ENCODE results near the gene ADM.

Gene ADM

DNA sequence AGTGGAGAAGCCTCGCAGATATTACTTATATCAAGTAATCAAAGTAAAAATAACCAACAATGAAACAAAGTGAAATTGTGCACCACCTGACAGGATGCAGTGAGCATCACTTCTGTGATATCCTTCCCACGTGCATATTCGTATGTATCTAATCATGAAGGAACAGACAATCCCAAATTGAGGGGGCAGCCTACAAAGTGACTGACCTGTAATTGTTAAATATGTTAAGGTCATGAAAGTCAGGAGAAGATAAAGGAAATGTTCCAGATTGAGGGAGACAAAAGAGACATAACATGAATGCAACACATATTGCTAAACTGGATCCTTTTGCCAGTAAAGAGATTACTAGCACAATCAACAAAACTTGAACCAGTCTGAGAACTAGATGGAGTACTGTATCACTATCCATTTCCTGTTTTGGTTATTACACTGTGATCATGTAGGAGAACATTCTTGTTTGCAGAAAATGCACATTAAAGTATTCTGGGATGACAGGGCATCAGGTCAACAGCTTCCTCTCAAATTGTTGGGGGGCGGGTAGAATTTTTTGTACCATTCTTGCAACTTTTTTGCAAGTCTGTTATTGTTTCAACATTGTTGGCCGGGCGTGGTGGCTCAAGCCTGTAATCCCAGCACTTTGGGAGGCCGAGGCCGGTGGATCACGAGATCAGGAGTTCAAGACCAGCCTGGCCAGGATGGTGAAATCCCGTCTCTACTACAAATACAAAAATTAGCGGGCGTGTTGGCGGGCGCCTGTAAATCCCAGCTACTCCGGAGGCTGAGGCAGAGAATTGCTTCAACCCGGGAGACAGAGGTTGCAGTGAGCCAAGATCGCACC, 12.9 kb upstream of the ADM start:
- DNase-seq, result no peak

DNA sequence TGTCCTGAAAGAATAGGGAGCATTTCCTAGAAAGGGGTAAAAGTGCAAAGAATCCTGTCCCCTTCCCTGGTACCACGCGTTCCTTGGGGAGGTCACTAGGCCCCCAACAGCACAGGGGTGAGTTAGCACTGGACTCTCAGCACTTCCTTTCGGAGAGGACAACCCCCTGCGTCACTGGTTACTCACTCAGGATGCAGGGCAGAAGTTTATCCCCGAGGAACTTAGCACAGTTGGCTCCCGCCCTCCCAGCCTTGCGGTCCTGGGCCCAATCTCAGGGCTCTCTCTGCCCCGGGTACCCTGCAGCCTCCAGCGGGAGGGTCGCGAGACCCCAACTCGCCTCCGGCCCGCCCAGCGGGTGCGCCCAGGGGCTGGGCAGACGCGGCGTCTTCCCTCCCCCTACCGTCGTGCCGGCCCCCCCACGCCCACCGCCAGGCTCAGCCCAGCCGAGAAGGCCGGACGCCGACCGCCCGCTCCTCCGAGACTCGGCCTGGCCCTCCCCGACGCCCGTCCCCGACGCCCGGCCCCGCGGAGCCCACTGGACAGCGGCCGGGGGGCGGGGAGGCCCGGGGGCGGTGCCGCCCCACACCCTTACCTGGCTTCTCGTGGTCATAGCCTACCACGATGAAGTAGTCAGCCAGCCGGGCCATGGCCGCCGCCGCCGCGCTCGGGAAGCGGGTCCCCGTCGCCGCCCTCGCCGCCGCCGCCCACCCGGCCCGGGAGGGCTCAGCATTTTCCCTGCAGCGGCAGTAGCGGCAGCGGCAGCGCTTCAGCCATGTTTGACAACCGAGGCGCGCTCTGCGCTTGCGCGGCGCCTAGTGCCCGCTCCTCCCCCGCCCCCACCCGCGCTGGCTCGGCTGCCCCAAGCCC, 11.2 kb upstream of the ADM start, which contains the start of gene SBF2:
Gene SBF2, minus strand, starts transcription at position 797 of the 867 bp plus-strand sequence. Its CDS starts 150 bp downstream, at position 647.
- DNase-seq, result peak; percentile 69

DNA sequence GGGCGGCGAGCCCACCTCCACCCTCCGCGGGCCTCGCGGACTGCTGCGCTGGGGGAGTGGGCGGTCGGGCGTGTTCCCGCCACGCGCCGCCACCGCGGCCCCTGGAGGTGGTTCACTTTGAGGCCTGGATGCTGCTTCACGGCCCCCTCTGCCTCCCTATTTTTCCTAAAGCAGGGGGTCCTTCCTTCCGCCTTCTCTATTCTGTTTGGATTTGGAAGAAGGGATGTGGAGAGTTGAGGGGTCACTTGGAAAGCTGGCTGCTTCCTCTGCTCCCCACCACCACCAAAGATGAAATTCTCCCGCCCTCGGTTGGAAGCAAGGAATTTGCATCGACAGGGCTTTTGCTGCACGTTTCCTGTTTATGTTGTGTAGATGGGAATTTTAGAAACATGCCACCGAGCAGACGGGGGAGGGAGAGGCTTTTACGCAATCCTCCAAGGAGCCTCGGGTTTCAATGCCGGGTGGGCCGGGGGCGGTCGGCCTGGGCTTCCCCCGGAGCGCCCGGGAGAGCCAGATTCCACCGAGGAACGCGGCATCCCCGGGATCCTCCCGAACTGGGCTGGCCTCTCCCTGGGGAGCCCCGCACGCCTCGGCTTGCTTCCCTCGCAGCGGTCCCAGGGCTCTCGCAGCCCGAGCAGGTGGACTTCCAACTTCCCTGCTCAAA, 10.5 kb upstream of the ADM start:
- DNase-seq, result no peak

DNA sequence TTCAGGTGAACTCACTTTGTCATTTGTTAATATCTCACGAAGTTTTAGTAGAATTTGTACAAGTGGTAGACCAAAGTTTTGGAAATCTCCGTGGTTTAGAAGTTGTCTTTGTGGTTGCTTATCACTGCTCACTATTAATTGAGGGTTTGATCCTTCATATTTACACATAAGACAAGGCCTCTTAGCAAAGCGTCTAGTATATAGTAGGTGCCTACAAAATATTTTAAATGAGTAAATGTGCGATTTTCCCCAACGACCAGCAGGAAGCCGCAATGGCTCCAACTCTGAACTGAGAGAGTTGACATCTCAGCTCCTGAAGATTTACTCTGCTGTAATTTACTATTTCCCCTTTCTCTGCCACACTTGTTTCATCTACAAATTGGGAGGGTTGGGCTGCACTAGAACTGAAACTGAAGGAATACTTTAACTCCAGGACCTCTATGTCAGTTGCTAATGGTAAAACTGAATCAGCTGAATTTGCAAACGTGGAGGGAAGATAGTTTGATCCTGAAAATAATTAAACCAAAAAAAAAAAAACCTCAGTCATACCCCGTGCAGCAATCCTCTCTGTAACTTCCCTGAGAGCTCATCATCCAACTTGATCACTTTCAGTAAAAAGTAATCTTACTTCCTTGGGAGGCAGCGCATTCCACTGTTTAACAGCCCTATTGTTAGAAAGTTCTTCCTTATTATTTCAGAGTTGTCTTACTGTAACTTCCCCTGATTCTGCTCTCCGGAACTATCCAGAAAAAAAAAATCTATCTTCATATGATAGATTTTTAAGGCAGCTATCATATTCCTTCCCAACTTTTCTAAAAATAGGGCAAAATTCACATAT, 9.6 kb upstream of the ADM start:
- no peak for DNase-seq

DNA sequence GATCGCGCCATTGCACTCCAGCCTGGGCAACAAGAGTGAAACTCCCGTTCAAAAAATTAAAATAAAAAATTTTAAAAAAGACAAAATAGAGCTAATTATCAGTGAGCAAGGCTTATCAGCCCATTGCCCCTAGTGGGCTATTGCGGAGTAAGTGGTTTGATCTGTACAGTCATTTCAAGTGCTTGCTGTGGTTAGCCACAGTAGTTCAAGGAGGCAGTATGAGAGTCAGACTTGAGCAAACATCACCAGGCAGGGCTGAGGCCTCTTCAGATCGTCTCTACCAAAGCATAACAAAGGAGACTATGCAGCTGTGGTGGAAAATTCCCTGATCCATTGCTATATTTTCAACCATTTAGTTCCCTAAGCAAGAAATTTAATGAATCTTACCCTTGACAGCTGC, 6.5 kb upstream of the ADM start:
- DNase-seq, result no peak

DNA sequence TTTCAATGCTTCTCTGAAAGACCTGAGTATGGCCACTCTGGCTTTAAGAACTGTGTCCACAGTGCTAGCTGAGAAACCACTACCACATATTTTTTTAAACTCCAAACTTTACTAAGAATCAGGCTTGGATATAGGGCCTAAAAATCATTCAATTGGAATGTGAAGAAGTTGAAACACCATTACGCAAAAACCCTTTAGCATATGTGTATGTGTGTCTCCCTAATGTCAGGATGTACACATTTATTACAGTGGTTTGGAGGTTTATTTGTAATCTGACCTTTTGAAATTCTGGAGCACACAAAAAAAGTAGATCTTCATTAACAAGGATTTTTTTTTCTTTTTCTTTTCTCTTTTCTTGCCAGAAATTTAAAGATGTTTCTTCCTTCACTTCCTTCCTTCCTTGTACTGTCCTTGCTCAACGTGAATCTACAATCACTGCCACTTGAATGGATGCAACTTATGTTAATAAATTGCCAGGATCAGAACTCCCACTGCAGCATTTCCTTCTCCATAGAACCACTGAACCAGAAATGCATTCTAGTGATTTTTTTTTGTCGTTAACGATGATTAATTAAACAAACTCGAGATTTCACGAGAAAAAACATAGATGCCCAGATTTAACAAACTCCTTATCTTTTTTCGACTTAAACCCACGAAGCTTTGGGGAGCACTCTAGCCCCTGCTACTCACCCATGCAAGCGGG, 3.1 kb upstream of the ADM start:
- DNase-seq, result no peak

DNA sequence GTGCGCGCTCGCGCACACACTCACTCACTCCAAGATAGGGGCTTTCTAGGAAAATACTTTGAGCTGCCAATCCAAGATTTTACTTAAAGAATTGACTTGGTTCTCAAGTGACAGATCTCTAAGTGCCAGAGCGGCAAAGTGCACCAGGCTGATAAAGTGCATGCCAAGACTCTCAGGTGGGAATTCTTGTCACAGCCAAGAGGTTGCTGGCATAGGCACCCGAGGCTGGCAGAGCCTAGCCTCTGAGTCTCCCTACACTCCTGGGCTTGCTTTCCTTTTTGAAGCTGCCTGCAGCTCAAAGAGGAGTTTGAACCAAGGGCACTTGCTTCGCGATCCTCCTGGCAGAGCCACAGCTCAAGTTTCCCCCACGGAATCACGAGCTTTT, 2.5 kb upstream of the ADM start:
- DNase-seq, result no peak

DNA sequence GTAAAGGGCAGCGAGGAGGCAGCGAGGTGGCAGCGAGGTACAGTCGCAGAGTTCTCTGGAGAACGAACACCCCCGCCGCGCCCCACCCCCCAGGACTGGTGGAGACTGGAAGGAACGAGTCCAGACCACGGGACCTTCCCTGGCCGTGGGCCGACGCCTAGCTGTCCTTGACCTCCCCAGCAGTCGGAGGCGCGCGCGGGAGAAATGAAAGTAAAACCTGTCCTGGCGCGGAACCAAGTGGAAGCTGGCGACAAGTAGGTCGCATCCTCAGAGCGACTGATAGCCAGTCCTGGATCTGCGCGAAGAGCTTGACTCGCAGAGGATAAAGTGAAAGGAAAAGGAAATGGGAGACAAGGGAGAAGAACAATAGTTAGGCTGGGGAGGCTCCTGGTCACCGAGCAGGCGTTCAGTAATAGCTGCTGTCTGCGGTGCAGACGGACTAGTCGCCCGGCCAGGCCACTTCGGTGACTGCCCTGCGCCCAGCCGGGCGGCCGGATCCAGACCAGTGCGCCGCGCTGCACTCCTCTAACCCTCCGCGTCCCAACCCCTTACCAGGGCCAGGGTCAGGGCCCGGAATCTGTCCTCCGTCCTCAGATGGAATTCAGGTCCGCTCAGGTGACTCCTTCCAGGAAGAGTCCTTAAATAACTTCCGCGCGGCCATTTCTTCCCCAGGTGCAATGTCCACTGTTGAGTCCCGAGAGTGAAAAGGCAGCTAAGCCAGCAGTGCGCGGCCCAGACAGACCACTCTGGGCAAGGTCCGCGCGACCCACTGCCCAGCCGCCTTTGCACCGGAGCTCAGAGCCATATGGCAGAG, 1.9 kb upstream of the ADM start:
- DNase-seq, result peak; percentile 59

DNA sequence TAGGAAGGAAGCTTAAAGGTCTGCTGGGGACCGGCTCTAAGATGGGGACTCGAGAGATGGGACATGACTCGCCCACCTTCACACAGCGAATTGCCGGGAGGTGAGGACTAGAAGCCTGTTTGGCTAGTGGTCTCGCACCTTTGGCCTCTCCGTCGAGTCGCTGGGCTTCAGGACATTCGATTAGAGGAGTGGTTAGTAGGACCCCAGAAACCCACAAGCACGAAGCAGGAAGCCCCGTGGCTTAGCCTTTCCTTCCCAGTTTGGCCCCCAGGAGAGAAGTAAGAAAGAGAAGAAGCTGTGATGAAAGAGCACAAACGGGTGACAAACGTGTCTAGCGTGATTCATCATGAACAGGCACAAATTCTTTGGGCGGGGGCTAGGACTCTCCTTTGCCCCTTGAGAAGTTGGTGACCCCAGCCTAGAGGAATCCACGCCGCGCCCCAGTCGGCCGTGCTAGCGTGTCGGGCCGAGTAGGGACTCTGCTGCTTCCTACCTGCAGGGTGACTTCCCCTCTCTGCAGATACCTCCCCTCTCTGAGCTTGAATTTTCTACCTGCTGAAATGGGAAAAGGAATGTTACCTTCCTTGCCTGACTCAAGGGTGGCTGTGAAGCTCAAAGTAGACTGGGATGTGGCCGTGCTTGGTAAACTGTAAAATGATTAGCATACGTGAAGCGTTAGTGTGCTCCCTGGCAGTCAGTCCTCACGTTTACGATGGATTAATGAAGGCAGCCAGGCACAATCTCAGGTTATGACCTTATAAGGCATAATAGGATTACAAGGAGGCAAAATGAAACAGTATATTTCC, 1.1 kb upstream of the ADM start:
- no peak for DNase-seq

DNA sequence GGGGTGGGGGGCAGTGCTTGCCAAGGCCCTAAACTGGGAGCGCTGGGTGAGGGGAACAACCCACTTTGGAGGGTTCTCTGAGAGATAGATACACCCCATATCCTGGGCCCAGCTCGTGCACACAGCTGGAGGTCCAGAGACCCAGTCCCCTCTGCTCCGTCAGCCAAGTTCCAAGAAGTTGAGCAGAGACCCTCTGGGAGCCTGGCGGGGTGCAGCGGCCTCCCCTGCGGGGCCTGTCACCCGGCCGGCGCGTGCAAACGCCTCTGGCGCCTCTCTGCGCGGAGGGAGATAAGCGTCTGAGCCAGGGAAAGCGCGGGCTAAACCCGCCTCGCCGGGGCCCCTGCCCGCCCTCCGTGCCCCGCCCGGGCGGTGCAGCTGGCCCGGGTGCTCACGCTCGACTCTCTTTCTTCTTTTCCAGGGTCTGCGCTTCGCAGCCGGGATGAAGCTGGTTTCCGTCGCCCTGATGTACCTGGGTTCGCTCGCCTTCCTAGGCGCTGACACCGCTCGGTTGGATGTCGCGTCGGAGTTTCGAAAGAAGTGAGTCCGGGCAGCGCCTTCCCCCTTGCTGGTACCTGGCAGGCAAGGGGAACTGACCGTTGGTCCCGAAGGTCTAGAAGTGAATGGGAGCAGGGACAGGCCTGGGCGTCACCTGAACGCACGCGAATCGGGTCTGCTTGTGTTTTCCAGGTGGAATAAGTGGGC, 540 bp downstream of the ADM start:
- DNase-seq, result no peak

DNA sequence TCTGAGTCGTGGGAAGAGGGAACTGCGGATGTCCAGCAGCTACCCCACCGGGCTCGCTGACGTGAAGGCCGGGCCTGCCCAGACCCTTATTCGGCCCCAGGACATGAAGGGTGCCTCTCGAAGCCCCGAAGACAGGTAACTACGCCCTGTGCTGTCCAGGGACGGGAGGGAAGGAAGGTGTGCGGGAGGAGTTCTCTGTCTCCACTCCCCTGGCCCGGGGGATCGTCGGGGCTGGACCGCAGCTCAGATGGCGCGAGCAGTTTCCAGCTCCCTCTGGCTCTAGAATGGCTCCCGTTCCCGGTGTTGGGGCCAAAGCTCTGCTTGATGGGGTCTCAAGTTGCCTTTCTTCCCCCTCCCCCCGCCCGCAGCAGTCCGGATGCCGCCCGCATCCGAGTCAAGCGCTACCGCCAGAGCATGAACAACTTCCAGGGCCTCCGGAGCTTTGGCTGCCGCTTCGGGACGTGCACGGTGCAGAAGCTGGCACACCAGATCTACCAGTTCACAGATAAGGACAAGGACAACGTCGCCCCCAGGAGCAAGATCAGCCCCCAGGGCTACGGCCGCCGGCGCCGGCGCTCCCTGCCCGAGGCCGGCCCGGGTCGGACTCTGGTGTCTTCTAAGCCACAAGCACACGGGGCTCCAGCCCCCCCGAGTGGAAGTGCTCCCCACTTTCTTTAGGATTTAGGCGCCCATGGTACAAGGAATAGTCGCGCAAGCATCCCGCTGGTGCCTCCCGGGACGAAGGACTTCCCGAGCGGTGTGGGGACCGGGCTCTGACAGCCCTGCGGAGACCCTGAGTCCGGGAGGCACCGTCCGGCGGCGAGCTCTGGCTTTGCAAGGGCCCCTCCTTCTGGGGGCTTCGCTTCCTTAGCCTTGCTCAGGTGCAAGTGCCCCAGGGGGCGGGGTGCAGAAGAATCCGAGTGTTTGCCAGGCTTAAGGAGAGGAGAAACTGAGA, 1.4 kb downstream of the ADM start:
- no peak for DNase-seq

DNA sequence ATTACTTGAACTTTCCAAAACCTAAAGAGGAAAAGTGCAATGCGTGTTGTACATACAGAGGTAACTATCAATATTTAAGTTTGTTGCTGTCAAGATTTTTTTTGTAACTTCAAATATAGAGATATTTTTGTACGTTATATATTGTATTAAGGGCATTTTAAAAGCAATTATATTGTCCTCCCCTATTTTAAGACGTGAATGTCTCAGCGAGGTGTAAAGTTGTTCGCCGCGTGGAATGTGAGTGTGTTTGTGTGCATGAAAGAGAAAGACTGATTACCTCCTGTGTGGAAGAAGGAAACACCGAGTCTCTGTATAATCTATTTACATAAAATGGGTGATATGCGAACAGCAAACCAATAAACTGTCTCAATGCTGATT, 2.1 kb downstream of the ADM start:
- DNase-seq, result no peak

DNA sequence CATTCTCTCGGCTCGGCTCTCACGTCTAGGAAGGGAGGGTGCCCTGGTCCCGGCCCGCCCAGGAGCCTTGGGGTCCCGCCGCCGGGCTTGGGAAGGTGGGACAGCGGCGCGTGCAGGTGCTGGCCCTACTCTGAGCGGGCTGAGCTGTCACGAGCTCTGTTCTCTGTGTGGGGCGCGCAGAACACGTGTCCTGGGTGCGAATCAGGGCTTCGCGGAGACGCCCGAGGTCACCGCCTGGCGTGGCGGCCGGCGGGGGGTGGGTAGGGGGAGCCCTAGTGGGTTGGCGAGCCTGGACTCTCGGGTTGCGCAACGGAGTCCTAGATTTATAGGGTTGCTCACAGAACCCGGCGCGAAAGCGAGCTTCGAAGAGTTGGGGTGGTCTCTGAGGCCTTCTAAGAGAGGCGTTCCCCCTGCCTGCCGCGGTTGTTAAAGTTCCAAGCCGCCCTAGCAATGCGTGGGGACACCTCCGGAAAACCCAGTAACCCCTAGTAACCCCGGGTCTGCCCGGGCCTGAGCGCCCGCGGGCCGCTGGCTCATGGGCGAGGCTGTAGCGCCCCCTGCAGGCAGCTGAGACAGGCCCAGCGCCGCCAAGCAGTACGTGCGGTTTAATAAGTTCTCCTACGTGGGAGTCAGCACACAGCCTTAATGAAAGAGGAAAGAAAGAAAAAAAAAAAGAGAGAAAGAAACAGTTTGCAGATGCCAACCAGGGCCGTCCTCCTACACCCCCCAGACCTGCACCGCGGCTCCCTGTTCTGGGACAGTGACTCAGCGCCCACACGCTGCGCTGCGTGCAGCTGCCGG, 2.7 kb downstream of the ADM start:
- peak; percentile 74 for DNase-seq

DNA sequence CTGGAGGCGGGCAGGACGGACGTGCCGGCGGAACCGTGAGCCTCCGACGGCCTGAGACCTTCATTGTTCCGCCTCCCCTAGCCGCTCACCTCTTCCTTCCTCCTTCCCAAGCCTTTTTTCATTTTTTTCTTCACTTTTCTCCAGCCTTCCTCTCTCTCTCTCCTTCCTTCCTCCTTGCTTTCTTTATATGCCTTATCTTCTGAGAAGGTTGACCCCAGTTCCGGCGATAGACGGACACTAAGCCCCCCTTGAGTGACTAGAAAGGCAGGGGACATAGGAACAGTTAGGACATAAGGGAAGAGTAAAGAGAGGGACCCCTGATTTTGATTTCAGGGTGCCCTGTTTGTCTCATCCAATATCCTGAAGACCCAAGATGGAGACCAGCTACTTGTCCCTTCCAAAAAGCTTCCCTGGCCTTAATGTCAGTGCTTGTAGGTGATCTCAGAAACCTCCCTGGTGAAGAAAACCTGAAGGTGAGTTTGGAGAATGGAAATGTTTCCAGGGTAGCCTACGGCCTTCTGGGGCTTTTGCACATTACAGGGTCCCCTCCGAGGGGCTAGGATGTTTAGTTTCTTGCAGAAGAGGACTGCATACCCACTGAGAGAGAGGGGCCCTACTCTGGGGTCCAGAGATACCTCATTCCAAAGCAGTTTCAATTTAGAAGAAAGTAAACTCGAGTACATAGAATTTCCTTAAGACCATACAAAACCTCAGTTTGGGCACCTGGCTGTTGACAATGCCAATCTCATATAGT, 3.5 kb downstream of the ADM start:
- DNase-seq, result no peak

DNA sequence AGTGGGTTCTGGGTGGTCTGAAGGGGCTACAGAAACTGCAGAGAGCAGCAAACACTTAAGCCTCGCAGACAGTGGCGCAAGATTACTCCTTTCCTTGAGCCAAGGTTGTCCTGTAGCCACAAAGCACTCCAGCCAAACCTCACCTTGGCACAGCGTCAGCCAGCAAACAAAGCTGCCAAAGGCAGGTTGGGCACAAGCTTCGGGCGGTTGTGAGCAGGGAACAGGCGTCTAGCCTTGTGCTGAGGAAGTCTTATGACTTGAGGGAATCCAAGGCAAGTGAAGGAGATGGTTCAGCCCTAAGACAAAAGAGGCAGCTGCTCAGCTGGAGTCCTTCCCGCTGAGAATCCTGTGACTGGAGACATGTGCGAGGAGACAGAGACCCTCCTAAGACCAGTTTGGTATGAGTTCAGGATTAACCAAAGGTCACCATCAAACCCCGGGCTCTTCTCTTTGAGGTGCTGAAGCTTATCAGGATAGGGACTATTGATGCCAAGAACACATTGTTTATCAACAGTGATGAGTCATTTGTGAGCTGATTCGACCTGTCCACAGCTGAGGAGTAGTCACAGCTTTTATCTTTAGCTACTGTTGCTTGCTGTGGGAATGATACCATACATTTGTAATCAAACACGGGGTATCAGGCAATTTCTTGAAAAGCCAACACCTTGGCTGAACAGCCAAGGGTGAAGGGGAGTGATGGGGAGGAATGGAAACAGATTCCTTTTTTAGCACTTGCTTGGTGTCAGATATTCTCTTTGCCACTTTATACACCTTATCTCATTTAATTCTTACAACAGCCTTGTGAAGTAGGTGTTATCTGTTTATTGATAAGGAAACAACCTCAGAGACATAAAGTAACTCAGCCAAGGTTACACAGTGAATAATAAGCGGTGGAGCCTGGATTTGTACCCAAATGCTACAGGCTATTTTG, 4.6 kb downstream of the ADM start:
- DNase-seq, result no peak
